Kasumi-1 (cell line): ENCODE measurements around the gene ZBTB45.

Source experiments
- DNase-seq, 2 experiments: peaks; one replicate each; lab custom pipeline; 2025; lab: John Stamatoyannopoulos, UW

ZBTB45 gene

GRCh38 chr19:58538257-58539168, 18.9 kb upstream of the ZBTB45 start:
- DNase-seq, result peak; percentile 77 to 91

GRCh38 chr19:58536852-58537798, 17.5 kb upstream of the ZBTB45 start:
- no peak for DNase-seq

- no peak for DNase-seq
Observed at GRCh38 chr19:58535857-58536256, 16.2 kb upstream of the ZBTB45 start.

GRCh38 chr19:58531034-58531840, 11.6 kb upstream of the ZBTB45 start:
- DNase-seq, result no peak

- no peak for DNase-seq
Observed at GRCh38 chr19:58529405-58529804, 9.8 kb upstream of the ZBTB45 start.

- DNase-seq, result no peak
Observed at GRCh38 chr19:58522709-58523108, 3.1 kb upstream of the ZBTB45 start.

- DNase-seq, result no peak
Observed at GRCh38 chr19:58521651-58522050, 2.0 kb upstream of the ZBTB45 start.

GRCh38 chr19:58520257-58520599, 618 bp upstream of the ZBTB45 start:
- DNase-seq, result no peak

- DNase-seq, result peak; percentile 64 to 81
Observed at GRCh38 chr19:58519087-58519354, 589 bp downstream of the ZBTB45 start.

- peak; percentile 60 to 63 for DNase-seq
Observed at GRCh38 chr19:58518256-58519086, 1.1 kb downstream of the ZBTB45 start.

- no peak for DNase-seq
Observed at GRCh38 chr19:58516964-58517833, 2.4 kb downstream of the ZBTB45 start.

- DNase-seq, result no peak
Observed at GRCh38 chr19:58516246-58516836, 3.3 kb downstream of the ZBTB45 start.

GRCh38 chr19:58515259-58515658, 4.4 kb downstream of the ZBTB45 start:
- no peak for DNase-seq

- DNase-seq, result no peak
Observed at GRCh38 chr19:58514564-58515022, 5.0 kb downstream of the ZBTB45 start.

GRCh38 chr19:58513694-58514563, 5.7 kb downstream of the ZBTB45 start:
- DNase-seq, result peak; percentile 85 to 86

GRCh38 chr19:58513213-58513693, 6.4 kb downstream of the ZBTB45 start:
- DNase-seq, result no peak

GRCh38 chr19:58511353-58512208, 8.0 kb downstream of the ZBTB45 start, which contains the start of gene SLC27A5:
TSS of gene SLC27A5 (minus strand) at chr19:58511992. CDS start at chr19:58511955, 37 bp downstream.
- DNase-seq, result no peak
